ENCODE results near the gene NLRP7. TPM values are rescaled to one million over a fixed set of nuclear protein-coding genes. Genes with fewer than 3 reads are reported as not detected.

NLRP7 gene
- total RNA-seq, 3 donors from 2014 or later: not detected

GRCh38 chr19:54873990-54874389 lies 73.3 kb downstream of the NLRP7 start, which contains the start of gene FCAR:
Gene FCAR, plus strand, starts transcription at chr19:54874235. Its CDS starts 55 bp downstream, at chr19:54874290.
- Mint-ChIP-seq H3K27me3 (ENCODE audit: low read depth) (peaks cover 13% of the 10 kb centered on the region), H3K4me1 (ENCODE audit: low read depth) (no peaks in the 10 kb centered on the region)
- ATAC-seq: no peak

More at GRCh38 chr19:54873990-54874389, 73.3 kb downstream of the NLRP7 start, which contains the start of gene FCAR:
- no peaks in the 10 kb centered on the region for H3K9me3 Mint-ChIP-seq
- DNase-seq: no peak
- H3K4me3 Mint-ChIP-seq: no peak within 1 kb of the TSS
- H3K36me3 Mint-ChIP-seq (ENCODE audit: insufficient read depth): no peaks in the 10 kb centered on the region

Other genes starting within 250 kb of the NLRP7 start
- gene KIR3DL3, start 223.1 kb downstream of the NLRP7 start, total RNA-seq: not detected
- gene KIR2DL3, start 209.0 kb downstream of the NLRP7 start, total RNA-seq: under 1 TPM in 1 of 3 donors, not detected in 2; 0.37 TPM
- gene KIR2DL1, start 177.7 kb downstream of the NLRP7 start, total RNA-seq: not detected
- gene KIR2DL4, start 143.9 kb downstream of the NLRP7 start, total RNA-seq: not detected
- gene KIR3DL1, start 131.1 kb downstream of the NLRP7 start, total RNA-seq: under 1 TPM in 2 of 3 donors, not detected in 1; 0.13 to 0.14 TPM
- under 1 TPM in 2 of 3 donors, not detected in 1; 0.11 to 0.40 TPM for gene KIR2DS4, start 114.9 kb downstream of the NLRP7 start, total RNA-seq
- gene KIR3DL2, start 97.1 kb downstream of the NLRP7 start, total RNA-seq: 1 to 10 TPM; 1.1 to 2.2 (median 1.7) TPM
- gene FCAR, start 73.3 kb downstream of the NLRP7 start, total RNA-seq: not detected
- gene NCR1, start 41.4 kb downstream of the NLRP7 start, total RNA-seq: under 1 TPM in 2 of 3 donors, not detected in 1; 0.65 to 0.82 TPM
- 1 to 10 TPM; 1.7 to 7.1 (median 3.5) TPM for gene NLRP2, start 18.8 kb upstream of the NLRP7 start, total RNA-seq
- gene GP6, start 90.7 kb upstream of the NLRP7 start, total RNA-seq: under 1 TPM in 2 of 3 donors, not detected in 1; 0.26 to 0.53 TPM
- 10 to 100 TPM; 19.2 to 40.7 (median 19.5) TPM for gene RDH13, start 115.6 kb upstream of the NLRP7 start, total RNA-seq
- 1 to 10 TPM in 1 of 3 donors, under 1 TPM in 2; 0.53 to 1.2 (median 0.87) TPM for gene EPS8L1, start 128.3 kb upstream of the NLRP7 start, total RNA-seq
- 100 to 1,000 TPM in 2 of 3 donors, 10 to 100 TPM in 1; 95.6 to 105 (median 104) TPM for gene PPP1R12C, start 170.1 kb upstream of the NLRP7 start, total RNA-seq
- gene TNNT1, start 201.7 kb upstream of the NLRP7 start, total RNA-seq: not detected
- gene TNNI3, start 210.2 kb upstream of the NLRP7 start, total RNA-seq: not detected
- gene DNAAF3, start 219.1 kb upstream of the NLRP7 start, total RNA-seq: under 1 TPM in 2 of 3 donors, not detected in 1; 0.25 to 0.45 TPM
- not detected for gene SYT5, start 232.8 kb upstream of the NLRP7 start, total RNA-seq

Data from activated T-cell treated with anti-CD3 and anti-CD28 coated beads, Interleukin-2, amount 50 U/mL, for 4 hours (primary cell).